MM.1S (cell line): ENCODE results near the gene SSC5D.

Source experiments
- DNase-seq: peaks from one replicate; pipeline ENCODE4 v3.0.0-alpha.2; 2015
- H2AFZ ChIP-seq: fragments of 300-600 bp; sonication (generic); 2 replicates; pipeline ENCODE4 v1.6.0; 2016; ENCODE audit warnings: antibody characterized with exemption, low read length
- H3F3A ChIP-seq: fragments of 300-600 bp; sonication (generic); 2 replicates; pipeline ENCODE4 v1.6.1; 2016; ENCODE audit warnings: mild to moderate bottlenecking, antibody characterized with exemption, low read length, moderate library complexity, mixed read lengths; ENCODE audit not compliant: insufficient read depth
- H3K27ac ChIP-seq: fragments of 300-600 bp; sonication (generic); 2 replicates; pipeline ENCODE4 v1.5.1; 2016; ENCODE audit warnings: mild to moderate bottlenecking, low read length
- H3K27me3 ChIP-seq: fragments of 300-600 bp; sonication (generic); replicated peaks from 2 replicates; pipeline ENCODE4 v1.6.0; 2016; ENCODE audit warnings: low read length; ENCODE audit not compliant: insufficient read depth
- H3K36me3 ChIP-seq: fragments of 300-600 bp; sonication (generic); replicated peaks from 2 replicates; pipeline ENCODE4 v1.6.1; 2016; ENCODE audit warnings: mild to moderate bottlenecking, low read length, mixed read lengths; ENCODE audit not compliant: insufficient read depth
- H3K4me1 ChIP-seq: fragments of 300-600 bp; sonication (generic); 2 replicates; pipeline ENCODE4 v1.6.1; 2016; ENCODE audit warnings: low read length, mixed read lengths
- H3K4me2 ChIP-seq: fragments of 300-600 bp; sonication (generic); 2 replicates; pipeline ENCODE4 v1.6.0; 2016; ENCODE audit warnings: low read depth, low read length
- H3K4me3 ChIP-seq: fragments of 300-600 bp; sonication (generic); 2 replicates; pipeline ENCODE4 v1.5.1; 2016; ENCODE audit warnings: low read length, mixed read lengths
- H3K79me2 ChIP-seq: fragments of 300-600 bp; sonication (generic); 2 replicates; pipeline ENCODE4 v1.6.1; 2016; ENCODE audit warnings: mixed run types, low read length, mixed read lengths
- H3K9ac ChIP-seq: fragments of 300-600 bp; sonication (generic); 2 replicates; pipeline ENCODE4 v1.6.1; 2016; ENCODE audit warnings: low read length, mixed read lengths
- H3K9me2 ChIP-seq: fragments of 300-600 bp; sonication (generic); replicated peaks from 2 replicates; pipeline ENCODE4 v1.6.1; 2016; ENCODE audit warnings: mild to moderate bottlenecking, low read length, mixed read lengths; ENCODE audit not compliant: insufficient read depth
- H3K9me3 ChIP-seq: fragments of 300-600 bp; sonication (generic); replicated peaks from 2 replicates; pipeline ENCODE4 v1.6.1; 2016; ENCODE audit warnings: mild to moderate bottlenecking, low read length, mixed read lengths; ENCODE audit not compliant: insufficient read depth
- H4K20me1 ChIP-seq: fragments of 300-600 bp; sonication (generic); 2 replicates; pipeline ENCODE4 v1.6.1; 2016; ENCODE audit warnings: mild to moderate bottlenecking, low read length, moderate library complexity, mixed read lengths; ENCODE audit not compliant: insufficient read depth
- CTCF ChIP-seq: fragments of 300-600 bp; sonication (generic); IDR thresholded peaks from 2 replicates; pipeline ENCODE4 v1.5.1; 2016; ENCODE audit warnings: antibody characterized with exemption, low read length, mixed read lengths
- EZH2 ChIP-seq: fragments of 300-600 bp; sonication (generic); optimal IDR thresholded peaks from 2 replicates; pipeline ENCODE3; 2017; ENCODE audit warnings: low read depth, mild to moderate bottlenecking, antibody characterized with exemption, low read length, mixed read lengths
- EZH2phosphoT487 ChIP-seq: fragments of 300-600 bp; sonication (generic); IDR thresholded peaks from 2 replicates; pipeline ENCODE4 v1.6.1; 2018; ENCODE audit warnings: antibody characterized with exemption, low read length

The SSC5D gene

GRCh38 chr19:55487924-55488687 is at the start of gene SSC5D:
Gene SSC5D (plus strand): TSS chr19:55488436. CDS start chr19:55488590, 154 bp downstream.
- Histone ChIP-seq H3K9me2 (no peaks in the 10 kb centered on the region), H3K9ac (no peak within 1 kb of the TSS), H3K36me3 (no peaks in the 10 kb centered on the region), H4K20me1 (no peaks in the 10 kb centered on the region), H2AFZ (no peak within 1 kb of the TSS), H3K4me1 (no peaks in the 10 kb centered on the region), H3K4me2 (no peak within 1 kb of the TSS), H3K27ac (no peak within 1 kb of the TSS), H3F3A (no peaks in the 10 kb centered on the region), H3K79me2 (no peaks in the 10 kb centered on the region), H3K27me3 (peaks cover 86% of the 10 kb centered on the region), H3K9me3 (no peaks in the 10 kb centered on the region), H3K4me3 (no peak within 1 kb of the TSS)
- no peak for DNase-seq
- TF ChIP-seq EZH2phosphoT487 (no peak), CTCF (no peak), EZH2 (no peak)

- Histone ChIP-seq H3K36me3 (no peaks in the 10 kb centered on the region), H3K27me3 (peaks cover 42% of the 10 kb centered on the region), H3K4me2 (no peak overlapping the region), H3K27ac (no peak overlapping the region), H2AFZ (no peak overlapping the region), H3K9me3 (no peaks in the 10 kb centered on the region), H3K9me2 (no peaks in the 10 kb centered on the region), H3K4me1 (no peaks in the 10 kb centered on the region), H4K20me1 (no peaks in the 10 kb centered on the region), H3K79me2 (no peaks in the 10 kb centered on the region), H3K4me3 (no peak overlapping the region), H3K9ac (no peak overlapping the region), H3F3A (no peaks in the 10 kb centered on the region)
- no peak for DNase-seq
- TF ChIP-seq EZH2phosphoT487 (no peak), CTCF (no peak), EZH2 (no peak)
Observed at GRCh38 chr19:55439052-55439451, 49.2 kb upstream of the SSC5D start.

- no peak overlapping the region for H3K9ac ChIP-seq
- no peak for TF ChIP-seq CTCF
- no peaks in the 10 kb centered on the region for H3K79me2 ChIP-seq
- no peak overlapping the region for H2AFZ ChIP-seq
- peaks cover 57% of the 10 kb centered on the region for H3K27me3 ChIP-seq
- H4K20me1 ChIP-seq: no peaks in the 10 kb centered on the region
- no peak overlapping the region for H3K27ac ChIP-seq
- H3K36me3 ChIP-seq: no peaks in the 10 kb centered on the region
- no peaks in the 10 kb centered on the region for H3K9me2 ChIP-seq
- no peak overlapping the region for H3K4me2 ChIP-seq
- no peaks in the 10 kb centered on the region for H3F3A ChIP-seq
- H3K4me3 ChIP-seq: no peak overlapping the region
- no peaks in the 10 kb centered on the region for H3K4me1 ChIP-seq
- DNase-seq: no peak
- no peaks in the 10 kb centered on the region for H3K9me3 ChIP-seq
Observed at GRCh38 chr19:55440411-55441105, 47.7 kb upstream of the SSC5D start.
